CD4-positive, alpha-beta T cell treated with Interleukin-4 for 4 hours (primary cell): ENCODE data around the gene LYPD4.
"Not testable (repeated sequence)": the region's sequence is repeated elsewhere in the genome, so short reads cannot be mapped to it uniquely, and the experiment has no call there.

ENCODE experiments used
- DNase-seq: peaks from one replicate; pipeline ENCODE4 v3.0.0-alpha.2; 2020

The LYPD4 gene

DNA sequence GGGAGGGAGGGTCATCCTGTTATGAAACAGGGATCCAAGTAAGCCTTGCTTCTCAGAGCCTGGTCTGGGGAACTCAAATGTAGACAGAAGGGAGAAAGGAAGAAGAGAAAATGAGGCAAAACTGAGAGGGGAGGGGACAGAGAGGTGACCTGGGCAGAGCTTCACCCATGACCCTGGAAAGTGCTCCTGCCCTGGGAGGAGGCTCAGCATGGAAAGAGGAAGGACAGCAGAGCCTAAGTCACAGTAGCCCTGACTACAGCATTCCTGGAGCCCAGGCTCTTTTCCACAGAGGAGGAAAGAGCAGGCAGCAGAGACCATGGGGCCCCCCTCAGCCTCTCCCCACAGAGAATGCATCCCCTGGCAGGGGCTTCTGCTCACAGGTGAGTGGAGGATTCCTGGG, 48.1 kb downstream of the LYPD4 start, which contains the start of gene CEACAM3:
Gene CEACAM3 (plus strand): TSS at position 226 of the 400 bp plus-strand sequence. CDS start 91 bp downstream, at position 317.
- DNase-seq, result no peak

DNA sequence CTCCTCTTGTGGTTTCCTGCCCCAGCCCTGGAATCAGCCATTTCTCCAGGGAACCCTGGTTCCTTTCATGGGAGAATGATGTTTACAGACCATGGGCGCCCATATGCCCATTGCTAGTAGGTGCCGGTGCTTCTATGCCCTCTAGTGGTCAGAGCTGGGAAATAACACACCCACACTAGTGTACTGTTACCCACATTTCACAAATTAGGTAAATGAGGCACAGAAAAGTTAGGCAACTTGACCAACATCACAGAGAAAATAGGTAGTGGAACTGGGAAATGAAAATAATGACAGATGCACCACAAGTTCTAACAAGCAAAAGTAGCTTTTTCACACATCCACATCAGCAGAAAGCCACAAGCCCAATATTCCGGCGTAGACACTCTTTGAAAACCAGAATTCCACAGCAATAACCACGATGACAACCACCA, 49.4 kb downstream of the LYPD4 start:
- peak; percentile 66 for DNase-seq

DNA sequence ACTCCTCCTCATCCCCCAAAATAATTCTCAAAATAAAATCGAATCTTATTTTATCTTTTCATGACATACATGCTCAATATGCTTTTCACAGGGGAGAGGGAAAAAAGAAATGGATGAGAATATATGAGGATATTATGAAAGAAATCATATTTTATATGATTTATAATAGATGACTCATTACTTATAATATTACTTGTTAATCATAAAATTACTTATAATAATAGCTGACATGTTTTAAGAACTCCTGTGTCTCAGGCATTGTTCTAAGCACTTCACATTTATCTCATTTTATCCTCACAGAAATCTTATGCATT, 51.1 kb downstream of the LYPD4 start:
- DNase-seq, result no peak

- peak; percentile 25 for DNase-seq
Measured at GRCh38 chr19:41792513-41793413, 51.7 kb downstream of the LYPD4 start.

DNA sequence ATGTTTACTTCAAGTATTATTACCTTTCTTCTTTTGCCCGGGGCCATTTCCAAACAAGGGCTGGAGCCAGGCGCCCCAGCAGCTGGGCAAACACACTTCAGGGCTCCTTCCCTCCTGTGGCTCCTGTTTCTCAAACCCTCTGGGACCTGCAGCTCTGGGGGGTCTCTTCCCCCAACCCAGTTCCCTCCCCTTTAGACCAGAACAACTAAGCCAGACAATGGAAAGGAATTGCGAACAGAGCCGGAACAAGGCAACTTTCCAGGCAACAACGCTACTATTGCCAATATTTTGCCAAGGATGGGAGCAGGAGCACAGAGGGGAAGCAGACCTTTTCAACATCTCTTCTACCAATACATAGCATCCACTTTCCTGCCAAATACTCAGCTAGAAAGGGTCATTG, 55.4 kb downstream of the LYPD4 start:
- DNase-seq, result not testable (repeated sequence)

- not testable (repeated sequence) for DNase-seq
Measured at GRCh38 chr19:41788518-41788917, 56.0 kb downstream of the LYPD4 start.
